Calu3 (cell line): ENCODE measurements around the gene ZPBP. TPM values are rescaled to one million over a fixed set of nuclear protein-coding genes. Genes with fewer than 3 reads are reported as not detected.

Source experiments
- BruUV-seq: library from RNA; stranded (reverse); fragments of 400-500 nt; replicated peaks from 2 replicates; lab custom pipeline; 2021; lab: Mats Ljungman, UMichigan
- CTCF ChIA-PET: fragments of 300-600 bp; sonication (Branson Sonifier 250); formaldehyde crosslinking; loops from one replicate; lab custom pipeline; 2022; ENCODE audit warnings: antibody characterized with exemption; lab: Charles Lee
- DNase-seq: peaks from one replicate; pipeline ENCODE4 v3.0.0; 2022
- H3K27ac Mint-ChIP-seq: one replicate; pipeline ENCODE4 v1.8.0; 2022; ENCODE audit warnings: mixed read lengths; ENCODE audit not compliant: unreplicated experiment
- H3K27me3 Mint-ChIP-seq: one replicate; pipeline ENCODE4 v1.8.0; 2022; ENCODE audit warnings: mixed read lengths; ENCODE audit not compliant: unreplicated experiment
- H3K36me3 Mint-ChIP-seq: one replicate; pipeline ENCODE4 v1.8.0; 2022; ENCODE audit warnings: mild to moderate bottlenecking, moderate library complexity, mixed read lengths; ENCODE audit not compliant: insufficient read depth, unreplicated experiment
- H3K4me1 Mint-ChIP-seq: one replicate; pipeline ENCODE4 v1.8.0; 2022; ENCODE audit warnings: mild to moderate bottlenecking, low read depth, mixed read lengths; ENCODE audit not compliant: unreplicated experiment
- H3K4me3 Mint-ChIP-seq: one replicate; pipeline ENCODE4 v1.8.0; 2022; ENCODE audit warnings: mild to moderate bottlenecking, low read depth, moderate library complexity, mixed read lengths; ENCODE audit not compliant: unreplicated experiment
- H3K9me3 Mint-ChIP-seq: one replicate; pipeline ENCODE4 v1.8.0; 2022; ENCODE audit warnings: low read depth, mixed read lengths; ENCODE audit not compliant: unreplicated experiment
- intact Hi-C: fragments of 100-400 bp; cut with micrococcal nuclease; formaldehyde crosslinking; loops from one replicate; pipeline ENCODE4 v1.10.0; 2022; ENCODE audit not compliant: unreplicated experiment
- total RNA-seq: library from RNA; stranded (reverse); gene quantifications from 2 replicates; pipeline ENCODE4 v1.2.3, GENCODE V29; 2022
- TF ChIP-seq, protein P1 (sequence below): fragments of 200-600 bp; IDR thresholded peaks from one replicate; pipeline ENCODE4 v1.8.0; 2022; ENCODE audit warnings: antibody characterized with exemption; ENCODE audit not compliant: unreplicated experiment

Gene ZPBP
- total RNA-seq, 1 experiment from 2014 or later: not detected

DNA sequence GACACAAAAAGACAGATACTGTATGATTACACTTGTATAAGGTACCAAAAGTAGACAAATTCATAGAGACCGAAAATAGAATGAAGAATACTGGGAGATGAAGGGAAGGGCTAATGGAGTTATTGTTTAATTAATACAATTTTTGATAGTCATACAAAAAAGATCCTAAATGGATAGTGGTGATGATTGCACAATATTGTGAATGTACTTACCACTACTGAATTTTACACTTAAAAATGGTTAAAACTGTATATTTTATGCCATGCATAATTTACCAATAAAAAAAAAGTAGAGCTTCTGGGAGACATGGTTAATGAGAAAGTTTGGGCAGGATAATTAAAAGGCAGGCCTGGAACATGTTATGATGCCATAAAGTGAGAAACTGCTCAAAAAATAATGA lies 119.0 kb downstream of the ZPBP start:
- BruUV-seq: no TSS peak
- intact Hi-C loops: loop anchor here (10.0 kb wide), 1 partner anchor 59 kb away; no protein-coding TSS in a partner anchor

DNA sequence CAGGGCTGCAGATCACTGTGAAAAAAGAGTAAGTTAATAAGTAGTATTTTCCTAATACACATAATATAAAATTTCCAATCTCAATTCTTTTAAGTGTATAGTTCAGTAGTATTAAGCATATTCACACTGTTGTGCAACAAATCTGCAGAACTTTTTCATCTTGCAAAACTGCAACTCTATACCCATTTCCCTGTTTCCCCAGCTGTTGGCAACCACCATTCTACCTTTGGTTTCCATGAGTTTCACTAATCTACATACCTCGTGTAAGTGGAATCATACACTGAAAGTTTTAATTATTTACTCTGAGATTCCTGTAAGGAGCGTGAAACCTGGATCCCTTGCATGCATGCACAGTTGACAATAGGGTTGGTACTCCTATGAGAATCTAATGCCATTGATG lies 155.4 kb downstream of the ZPBP start:
- Mint-ChIP-seq H3K27me3 (no peaks in the 10 kb centered on the region), H3K27ac (no peak overlapping the region), H3K4me3 (no peak overlapping the region), H3K9me3 (peaks cover 14% of the 10 kb centered on the region), H3K4me1 (no peaks in the 10 kb centered on the region), H3K36me3 (no peaks in the 10 kb centered on the region)
- intact Hi-C loops: no loop called here
- BruUV-seq: no TSS peak
- DNase-seq: no peak
- CTCF ChIA-PET: no interaction called here
- TF ChIP-seq, protein P1, sequence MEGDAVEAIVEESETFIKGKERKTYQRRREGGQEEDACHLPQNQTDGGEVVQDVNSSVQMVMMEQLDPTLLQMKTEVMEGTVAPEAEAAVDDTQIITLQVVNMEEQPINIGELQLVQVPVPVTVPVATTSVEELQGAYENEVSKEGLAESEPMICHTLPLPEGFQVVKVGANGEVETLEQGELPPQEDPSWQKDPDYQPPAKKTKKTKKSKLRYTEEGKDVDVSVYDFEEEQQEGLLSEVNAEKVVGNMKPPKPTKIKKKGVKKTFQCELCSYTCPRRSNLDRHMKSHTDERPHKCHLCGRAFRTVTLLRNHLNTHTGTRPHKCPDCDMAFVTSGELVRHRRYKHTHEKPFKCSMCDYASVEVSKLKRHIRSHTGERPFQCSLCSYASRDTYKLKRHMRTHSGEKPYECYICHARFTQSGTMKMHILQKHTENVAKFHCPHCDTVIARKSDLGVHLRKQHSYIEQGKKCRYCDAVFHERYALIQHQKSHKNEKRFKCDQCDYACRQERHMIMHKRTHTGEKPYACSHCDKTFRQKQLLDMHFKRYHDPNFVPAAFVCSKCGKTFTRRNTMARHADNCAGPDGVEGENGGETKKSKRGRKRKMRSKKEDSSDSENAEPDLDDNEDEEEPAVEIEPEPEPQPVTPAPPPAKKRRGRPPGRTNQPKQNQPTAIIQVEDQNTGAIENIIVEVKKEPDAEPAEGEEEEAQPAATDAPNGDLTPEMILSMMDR: no peak

More for the DNA sequence above, 119.0 kb downstream of the ZPBP start:
- no peaks in the 10 kb centered on the region for H3K36me3 Mint-ChIP-seq
- no peak overlapping the region for H3K27ac Mint-ChIP-seq
- CTCF ChIA-PET: no interaction called here
- H3K4me1 Mint-ChIP-seq: no peaks in the 10 kb centered on the region
- no peaks in the 10 kb centered on the region for H3K27me3 Mint-ChIP-seq
- TF ChIP-seq, protein P1: no peak
- DNase-seq: no peak
- no peaks in the 10 kb centered on the region for H3K9me3 Mint-ChIP-seq
- no peak overlapping the region for H3K4me3 Mint-ChIP-seq

DNA sequence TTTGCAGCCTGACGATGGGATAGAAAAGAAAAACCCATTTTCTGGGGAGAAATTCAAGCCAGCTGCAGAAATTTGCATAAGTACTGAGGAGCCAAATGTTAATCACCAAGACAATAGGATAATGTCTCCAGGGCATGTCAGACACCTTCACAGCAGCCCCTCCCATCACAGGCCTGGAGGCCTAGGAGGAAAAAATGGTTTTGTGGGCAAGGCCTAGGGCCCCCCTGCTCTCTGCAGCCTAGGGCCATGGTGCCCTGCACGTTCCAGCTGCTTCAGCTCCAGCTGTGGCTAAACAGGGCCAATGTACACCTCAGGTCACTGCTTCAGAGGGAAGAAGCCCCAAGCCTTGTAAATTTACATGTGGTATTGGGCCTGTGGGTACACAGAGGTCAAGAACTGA lies 161.4 kb downstream of the ZPBP start:
- Mint-ChIP-seq H3K4me1 (no peaks in the 10 kb centered on the region), H3K4me3 (no peak overlapping the region), H3K36me3 (no peaks in the 10 kb centered on the region), H3K27me3 (no peaks in the 10 kb centered on the region), H3K27ac (no peak overlapping the region), H3K9me3 (peaks cover 20% of the 10 kb centered on the region)
- intact Hi-C loops: no loop called here
- no peak for DNase-seq
- BruUV-seq: no TSS peak
- TF ChIP-seq, protein P1: no peak
- CTCF ChIA-PET: interaction anchor here (0.5 kb wide), 1 partner anchor 90 kb away, joined by 3 read pairs; no protein-coding TSS in a partner anchor

DNA sequence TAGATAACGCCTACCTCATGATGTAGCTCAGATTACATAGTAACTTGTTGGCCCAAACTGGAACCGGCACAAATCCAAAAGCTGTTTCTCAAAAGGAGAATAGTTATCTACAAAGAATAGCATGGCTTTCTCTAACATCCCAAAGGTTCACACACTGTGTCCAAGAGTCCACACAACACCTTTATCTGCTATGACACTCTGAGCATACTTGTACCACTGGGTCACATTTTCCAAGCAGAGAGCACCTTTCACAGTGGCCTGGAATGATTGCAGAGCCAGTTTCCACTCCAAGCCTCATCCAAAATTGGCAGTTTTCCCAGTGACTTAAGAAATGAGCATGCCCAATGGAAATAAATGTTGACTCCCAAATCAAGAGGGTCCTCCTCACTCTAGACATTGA lies 164.3 kb downstream of the ZPBP start:
- H3K4me1 Mint-ChIP-seq: no peaks in the 10 kb centered on the region
- H3K27ac Mint-ChIP-seq: no peak overlapping the region
- TF ChIP-seq, protein P1: no peak
- peaks cover 17% of the 10 kb centered on the region for H3K9me3 Mint-ChIP-seq
- H3K36me3 Mint-ChIP-seq: no peaks in the 10 kb centered on the region
- no TSS peak for BruUV-seq
- intact Hi-C loops: no loop called here
- CTCF ChIA-PET: no interaction called here
- DNase-seq: no peak
- H3K4me3 Mint-ChIP-seq: no peak overlapping the region
- no peaks in the 10 kb centered on the region for H3K27me3 Mint-ChIP-seq
